Activated T-helper 17 cell treated with anti-CD3 and anti-CD28 coated beads, Interleukin-2, amount 50 U/mL, for 72 hours (primary cell): ENCODE results near the gene HOXD4. TPM values are rescaled to one million over a fixed set of nuclear protein-coding genes. Genes with fewer than 3 reads are reported as not detected.

ENCODE experiments used
- ATAC-seq: fragments of 150-1000 bp; cut with Tn5 transposase; replicated peaks from 2 replicates; pipeline ENCODE4 v1.10.0; 2021; ENCODE audit warnings: mild to moderate bottlenecking, moderate library complexity
- H3K27ac Mint-ChIP-seq: one replicate; pipeline ENCODE4 v1.8.0; 2022; ENCODE audit warnings: mixed read lengths
- H3K27me3 Mint-ChIP-seq: one replicate; pipeline ENCODE4 v1.8.0; 2022; ENCODE audit warnings: mixed read lengths
- H3K36me3 Mint-ChIP-seq: one replicate; pipeline ENCODE4 v1.8.0; 2022; ENCODE audit warnings: low read depth, mild to moderate bottlenecking, mixed read lengths
- H3K4me1 Mint-ChIP-seq: one replicate; pipeline ENCODE4 v1.8.0; 2022; ENCODE audit warnings: mixed read lengths
- H3K4me3 Mint-ChIP-seq: one replicate; pipeline ENCODE4 v1.8.0; 2022; ENCODE audit warnings: mild to moderate bottlenecking, mixed read lengths
- H3K9me3 Mint-ChIP-seq: one replicate; pipeline ENCODE4 v1.8.0; 2022; ENCODE audit warnings: mixed read lengths
- total RNA-seq, 2 donors: library from RNA; stranded (reverse); gene quantifications; one replicate each; pipeline ENCODE4 v1.2.3, GENCODE V29; 2022

Gene HOXD4
- total RNA-seq, 2 donors from 2014 or later: not detected

DNA sequence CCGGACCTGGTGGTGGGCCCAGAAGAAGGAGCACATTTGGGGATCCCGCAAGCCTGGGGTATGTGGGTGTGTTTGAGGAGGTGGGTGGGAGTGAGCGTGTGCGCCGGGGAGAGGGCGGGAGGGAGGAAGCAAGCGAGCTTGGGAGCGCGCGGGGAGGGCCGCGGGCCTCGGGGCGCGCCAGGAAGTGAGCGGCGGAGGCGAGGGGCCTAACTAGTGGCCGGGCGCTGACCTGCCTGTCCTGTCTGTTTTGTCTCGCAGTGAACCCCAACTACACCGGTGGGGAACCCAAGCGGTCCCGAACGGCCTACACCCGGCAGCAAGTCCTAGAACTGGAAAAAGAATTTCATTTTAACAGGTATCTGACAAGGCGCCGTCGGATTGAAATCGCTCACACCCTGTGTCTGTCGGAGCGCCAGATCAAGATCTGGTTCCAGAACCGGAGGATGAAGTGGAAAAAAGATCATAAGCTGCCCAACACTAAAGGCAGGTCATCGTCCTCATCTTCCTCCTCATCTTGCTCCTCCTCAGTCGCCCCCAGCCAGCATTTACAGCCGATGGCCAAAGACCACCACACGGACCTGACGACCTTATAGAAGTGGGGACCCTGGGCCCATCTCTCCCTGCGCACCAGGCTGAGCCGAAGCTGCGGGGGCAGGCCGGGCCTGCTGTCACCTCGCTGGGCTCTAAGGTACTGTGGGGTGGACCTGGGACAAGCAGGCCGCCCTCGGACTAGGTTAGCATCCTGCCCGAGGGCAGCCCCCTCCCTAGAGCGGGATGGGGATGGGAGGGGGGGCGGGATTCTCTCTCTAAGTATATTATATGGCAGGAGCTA, 1.2 kb downstream of the HOXD4 start:
- no peaks in the 10 kb centered on the region for H3K4me1 Mint-ChIP-seq
- H3K27me3 Mint-ChIP-seq: peaks cover 64% of the 10 kb centered on the region
- no peaks in the 10 kb centered on the region for H3K9me3 Mint-ChIP-seq
- H3K27ac Mint-ChIP-seq: no peak overlapping the region
- H3K4me3 Mint-ChIP-seq: no peak overlapping the region
- no peak for ATAC-seq
- H3K36me3 Mint-ChIP-seq: peaks cover 4% of the 10 kb centered on the region

DNA sequence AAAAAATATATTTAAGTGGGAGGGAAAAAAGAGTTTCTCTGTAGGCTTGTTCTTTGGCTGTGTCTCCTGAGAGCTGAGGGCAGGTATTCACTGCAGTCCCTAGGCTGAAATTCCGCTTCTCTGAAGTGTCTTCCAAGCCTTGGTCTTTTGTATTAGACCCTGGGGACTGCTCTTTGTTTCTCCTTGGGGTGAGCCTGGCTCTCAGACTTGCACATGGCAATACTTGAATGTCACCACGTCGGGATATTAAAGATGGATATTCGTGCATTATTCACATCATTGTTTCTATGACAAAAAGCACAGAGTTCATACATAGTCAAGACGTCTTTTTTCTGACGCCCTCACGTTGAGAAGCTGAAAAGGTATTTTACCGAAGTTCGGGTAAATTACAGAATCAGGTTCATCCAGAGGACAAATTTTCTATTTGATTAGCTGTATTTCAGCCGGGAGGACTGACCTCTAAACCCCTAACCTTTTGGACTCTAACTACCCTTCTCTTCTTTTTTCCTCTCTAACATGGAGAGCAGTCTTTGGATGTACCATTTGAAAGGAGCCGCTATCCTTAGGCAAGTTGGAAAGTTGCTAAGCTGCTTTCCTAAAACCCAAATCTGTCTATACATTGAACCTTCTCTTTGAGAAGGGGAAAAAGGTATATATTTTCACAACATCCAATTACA, 3.4 kb downstream of the HOXD4 start:
- H3K9me3 Mint-ChIP-seq: no peaks in the 10 kb centered on the region
- no peaks in the 10 kb centered on the region for H3K4me1 Mint-ChIP-seq

DNA sequence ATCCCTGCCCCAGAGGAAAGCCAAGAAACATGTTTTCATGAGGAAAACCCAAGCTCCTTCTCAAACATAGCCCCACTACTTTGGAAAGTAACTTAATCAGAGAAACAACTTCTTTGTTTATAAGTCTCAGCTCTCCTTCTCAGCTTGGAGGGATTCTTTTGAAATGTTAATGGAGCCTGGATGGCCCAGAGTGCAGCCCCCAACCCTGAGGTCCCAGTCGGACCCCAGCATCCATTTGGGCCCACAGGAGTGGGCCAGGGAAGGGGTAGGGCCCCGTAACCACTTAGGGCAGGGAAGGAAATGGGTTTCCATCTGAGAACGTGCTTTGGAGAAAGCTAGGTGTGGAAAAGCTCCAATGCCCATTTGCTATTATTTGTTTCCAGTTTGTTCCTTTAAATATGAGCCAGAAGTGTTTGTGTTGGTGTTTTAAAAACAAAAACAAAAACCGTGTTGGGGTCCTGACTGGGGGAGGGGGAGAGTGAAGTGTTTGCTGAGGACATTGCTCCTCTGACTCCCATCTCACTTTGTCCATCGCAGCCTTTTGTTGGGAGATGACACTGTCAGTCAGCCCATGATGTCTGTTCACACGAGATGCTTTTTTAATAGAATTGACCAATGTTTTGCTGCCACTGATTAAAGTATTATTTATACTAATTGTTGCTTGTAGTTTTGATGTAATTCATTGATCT, 4.2 kb downstream of the HOXD4 start:
- ATAC-seq: no peak
- Mint-ChIP-seq H3K36me3 (no peaks in the 10 kb centered on the region), H3K4me3 (no peak overlapping the region), H3K27ac (no peak overlapping the region), H3K4me1 (no peaks in the 10 kb centered on the region), H3K9me3 (no peaks in the 10 kb centered on the region), H3K27me3 (peaks cover 50% of the 10 kb centered on the region)

More for the DNA sequence above, 3.4 kb downstream of the HOXD4 start:
- peaks cover 4% of the 10 kb centered on the region for H3K36me3 Mint-ChIP-seq
- ATAC-seq: no peak
- H3K4me3 Mint-ChIP-seq: no peak overlapping the region
- H3K27me3 Mint-ChIP-seq: peaks cover 58% of the 10 kb centered on the region
- H3K27ac Mint-ChIP-seq: no peak overlapping the region

DNA sequence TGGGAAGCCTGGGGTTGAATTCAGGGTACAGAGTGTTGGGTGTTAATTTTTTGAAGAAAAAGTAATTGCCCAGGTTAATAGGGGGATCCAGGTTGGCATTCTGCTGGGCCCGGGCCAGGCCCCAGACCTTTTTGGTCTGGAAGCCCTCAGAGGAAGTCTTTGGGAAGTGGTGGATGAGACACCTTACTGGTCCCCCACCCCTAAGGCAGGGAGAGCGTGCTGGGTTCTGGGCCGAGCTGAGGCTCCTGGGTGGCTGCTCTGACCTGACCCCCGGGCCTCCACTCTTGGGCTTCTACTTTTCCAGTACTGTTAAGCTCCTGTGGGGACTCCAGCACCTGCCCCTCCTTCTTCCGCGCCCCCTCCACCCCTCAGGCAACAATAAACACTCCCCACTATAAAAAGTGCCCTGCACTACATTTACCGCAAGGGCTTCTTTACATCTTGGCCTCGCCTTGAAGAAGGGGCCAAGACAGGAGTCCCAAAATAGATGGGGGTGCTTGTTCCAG, 5.0 kb downstream of the HOXD4 start:
- peaks cover 48% of the 10 kb centered on the region for H3K27me3 Mint-ChIP-seq
- no peak overlapping the region for H3K4me3 Mint-ChIP-seq
- H3K36me3 Mint-ChIP-seq: peaks cover 4% of the 10 kb centered on the region
- H3K27ac Mint-ChIP-seq: no peak overlapping the region
- no peaks in the 10 kb centered on the region for H3K9me3 Mint-ChIP-seq
- H3K4me1 Mint-ChIP-seq: peaks cover 4% of the 10 kb centered on the region
- ATAC-seq: no peak

DNA sequence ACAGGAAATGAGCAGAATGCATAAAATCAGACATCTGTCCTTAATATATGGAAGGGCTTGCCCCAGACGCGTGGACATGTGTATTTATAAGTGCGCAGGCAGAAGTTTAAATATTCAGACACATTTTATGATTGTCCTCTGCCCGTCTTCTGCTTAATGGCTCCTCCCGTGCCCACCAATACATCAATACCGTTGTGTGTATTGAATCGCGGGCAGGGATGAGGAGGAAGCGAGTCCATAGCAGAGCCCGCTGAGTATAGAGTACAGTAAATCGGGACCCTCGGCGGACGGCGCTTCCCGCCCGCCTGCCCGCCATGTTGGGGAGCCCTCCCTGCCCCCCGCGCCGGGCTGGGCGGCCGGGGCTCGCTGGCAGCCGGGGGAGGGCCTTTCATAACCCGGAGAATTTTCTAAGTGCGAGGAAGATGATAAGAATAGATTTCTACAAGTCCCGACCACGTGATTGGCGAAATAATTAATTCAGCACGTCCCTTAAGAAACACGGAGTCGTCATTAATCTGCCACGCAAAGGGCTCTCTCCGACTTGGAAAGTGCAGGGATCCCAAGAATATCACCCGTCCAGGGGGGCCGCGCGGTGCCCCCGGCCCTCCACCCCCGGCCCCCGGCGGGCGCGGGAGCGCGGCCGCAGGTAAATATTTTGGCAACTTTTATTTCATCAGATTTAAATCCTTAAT, 5.6 kb downstream of the HOXD4 start, which contains the start of gene HOXD3:
Gene HOXD3 (plus strand): TSS at position 501 of the 692 bp plus-strand sequence. CDS start 11,808 bp downstream, outside the sequence.
- Mint-ChIP-seq H3K27ac (no peak within 1 kb of the TSS), H3K36me3 (peaks cover 6% of the 10 kb centered on the region), H3K4me1 (peaks cover 4% of the 10 kb centered on the region), H3K4me3 (no peak within 1 kb of the TSS), H3K9me3 (no peaks in the 10 kb centered on the region), H3K27me3 (peaks cover 53% of the 10 kb centered on the region)
- no peak for ATAC-seq

DNA sequence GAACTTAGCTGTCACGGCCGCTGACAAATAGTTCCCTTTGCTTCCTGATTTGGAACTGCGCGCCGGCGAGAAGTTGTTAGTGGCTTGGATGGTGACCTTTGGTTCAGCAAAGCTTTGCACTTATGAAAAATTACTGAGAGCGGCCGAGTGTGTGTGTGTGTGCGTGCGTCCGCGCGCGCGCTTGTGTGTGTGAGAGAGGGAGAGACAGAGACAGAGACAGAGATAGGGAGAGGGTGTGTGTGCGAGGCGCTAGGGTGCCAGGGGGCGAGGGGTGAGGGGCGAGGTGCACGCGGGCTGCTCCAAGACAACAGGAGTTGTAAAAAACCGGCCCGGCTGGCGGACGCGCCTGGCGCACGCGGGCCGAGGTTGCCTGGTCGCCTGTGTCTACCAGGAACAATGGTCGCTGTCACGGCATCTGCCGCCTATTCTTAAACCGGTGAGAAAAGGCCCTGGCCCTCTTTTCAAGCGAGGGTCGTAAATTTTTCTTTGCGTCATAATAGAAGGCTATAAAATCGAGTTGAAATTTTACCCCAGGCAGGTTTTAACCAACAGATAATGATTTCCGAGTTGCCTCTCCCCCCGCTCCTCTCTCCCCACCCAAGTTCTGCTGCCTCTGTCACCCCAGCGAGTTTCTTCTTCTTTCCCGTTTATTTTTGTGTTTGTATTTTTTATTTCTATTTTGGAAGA, 6.3 kb downstream of the HOXD4 start:
- peaks cover 58% of the 10 kb centered on the region for H3K27me3 Mint-ChIP-seq
- no peak for ATAC-seq
- no peaks in the 10 kb centered on the region for H3K9me3 Mint-ChIP-seq
- H3K36me3 Mint-ChIP-seq: peaks cover 6% of the 10 kb centered on the region
- H3K27ac Mint-ChIP-seq: no peak overlapping the region
- H3K4me3 Mint-ChIP-seq: no peak overlapping the region
- peaks cover 4% of the 10 kb centered on the region for H3K4me1 Mint-ChIP-seq

DNA sequence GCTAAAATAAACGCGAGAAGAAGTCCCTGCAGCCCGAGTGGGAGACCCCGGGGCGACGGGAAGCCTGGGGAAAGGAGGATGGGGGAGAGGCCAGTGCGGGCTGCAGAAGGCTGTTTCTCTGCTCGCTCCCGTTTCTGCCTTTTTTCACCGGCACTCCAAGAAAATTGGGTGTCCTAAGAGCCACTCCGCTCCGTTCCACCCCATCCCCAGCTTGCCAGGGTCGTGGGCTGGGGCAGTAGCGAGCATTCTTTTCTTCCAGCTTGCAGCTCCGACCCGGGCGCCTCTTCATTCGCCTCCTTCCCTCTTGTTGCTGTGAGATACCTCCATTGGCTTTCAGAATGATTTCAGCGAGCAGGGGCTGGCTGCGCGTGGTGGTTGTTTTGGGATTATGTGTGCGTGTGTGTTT, 6.8 kb downstream of the HOXD4 start:
- no peak overlapping the region for H3K4me3 Mint-ChIP-seq
- H3K4me1 Mint-ChIP-seq: peaks cover 4% of the 10 kb centered on the region
- H3K27ac Mint-ChIP-seq: no peak overlapping the region
- H3K36me3 Mint-ChIP-seq: peaks cover 6% of the 10 kb centered on the region
- no peak for ATAC-seq
- peaks cover 61% of the 10 kb centered on the region for H3K27me3 Mint-ChIP-seq
- no peaks in the 10 kb centered on the region for H3K9me3 Mint-ChIP-seq

DNA sequence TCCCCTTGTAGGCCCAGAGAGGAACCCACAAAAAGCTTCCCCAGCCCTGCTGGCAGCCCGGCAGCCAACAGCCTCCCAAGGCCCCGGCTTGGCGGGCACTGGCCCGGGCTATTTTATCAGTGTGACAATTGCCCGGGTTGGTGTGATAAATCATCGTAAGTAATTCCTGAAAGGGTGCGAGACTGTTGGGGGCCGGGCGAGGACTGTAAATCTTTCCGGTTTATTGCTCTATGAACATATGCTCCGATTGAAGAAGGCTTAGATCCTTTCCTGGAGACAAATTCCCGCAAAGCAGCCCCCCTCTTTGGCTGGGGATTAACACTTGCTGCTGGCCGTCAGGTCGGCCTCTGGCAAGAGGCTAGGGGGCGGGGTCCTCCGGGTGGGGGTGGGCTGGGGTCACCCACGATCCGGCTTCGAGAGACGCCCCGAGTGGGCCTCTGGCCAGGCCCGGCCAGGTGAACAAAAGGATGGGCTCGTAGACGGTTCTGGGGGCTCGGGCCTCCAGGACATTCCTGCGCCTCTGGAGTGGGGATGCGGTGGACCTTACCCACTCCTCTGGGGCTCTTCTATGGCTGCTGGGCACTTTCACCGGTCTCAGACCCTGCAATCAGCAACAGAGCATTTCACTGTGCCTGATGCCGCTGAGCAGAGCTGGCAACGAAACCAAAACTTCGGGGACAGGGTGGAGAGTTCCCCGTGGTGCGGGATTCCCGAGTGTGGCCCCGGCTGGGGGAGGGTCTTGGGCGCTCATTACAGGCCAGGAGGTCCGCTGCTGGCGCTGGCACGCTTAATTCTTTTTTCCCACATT, 7.7 kb downstream of the HOXD4 start:
- Mint-ChIP-seq H3K4me3 (no peak overlapping the region), H3K9me3 (peaks cover under 1% of the 10 kb centered on the region), H3K36me3 (peaks cover 6% of the 10 kb centered on the region), H3K27ac (no peak overlapping the region), H3K4me1 (peaks cover 4% of the 10 kb centered on the region), H3K27me3 (peaks cover 66% of the 10 kb centered on the region)
- no peak for ATAC-seq

DNA sequence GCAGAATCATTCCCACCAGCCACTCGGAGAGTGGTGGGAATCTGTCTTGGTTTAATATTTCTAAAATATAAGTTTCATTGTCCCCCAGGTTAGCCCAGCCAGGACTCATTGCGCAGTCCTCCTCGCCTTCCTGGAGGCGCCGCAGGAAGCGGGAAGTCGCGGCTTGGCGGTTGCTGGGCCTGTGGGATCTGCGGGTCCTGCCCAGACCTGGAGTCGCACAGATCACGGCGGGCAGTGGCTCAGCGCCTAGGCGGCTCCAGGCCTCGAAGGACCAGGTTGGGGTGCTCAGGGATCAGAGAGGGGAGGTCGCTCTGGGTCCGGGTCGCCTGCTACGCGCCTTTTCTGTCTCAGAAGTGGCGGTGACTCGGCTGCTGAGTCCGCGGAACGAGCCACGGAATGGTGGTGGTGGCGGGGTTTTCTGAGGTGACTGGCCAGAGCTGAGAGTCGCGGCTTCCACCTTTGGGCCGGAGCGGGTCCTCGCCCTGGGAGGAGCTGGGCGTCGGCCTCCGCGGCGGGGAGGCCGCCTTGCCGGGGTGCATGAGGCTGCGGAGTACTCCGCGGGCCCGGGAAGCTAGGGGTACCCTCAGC, 8.4 kb downstream of the HOXD4 start:
- ATAC-seq: no peak
- H3K27me3 Mint-ChIP-seq: peaks cover 63% of the 10 kb centered on the region
- H3K4me3 Mint-ChIP-seq: no peak overlapping the region
- peaks cover 4% of the 10 kb centered on the region for H3K4me1 Mint-ChIP-seq
- H3K9me3 Mint-ChIP-seq: peaks cover 3% of the 10 kb centered on the region
- H3K27ac Mint-ChIP-seq: no peak overlapping the region
- peaks cover 6% of the 10 kb centered on the region for H3K36me3 Mint-ChIP-seq

DNA sequence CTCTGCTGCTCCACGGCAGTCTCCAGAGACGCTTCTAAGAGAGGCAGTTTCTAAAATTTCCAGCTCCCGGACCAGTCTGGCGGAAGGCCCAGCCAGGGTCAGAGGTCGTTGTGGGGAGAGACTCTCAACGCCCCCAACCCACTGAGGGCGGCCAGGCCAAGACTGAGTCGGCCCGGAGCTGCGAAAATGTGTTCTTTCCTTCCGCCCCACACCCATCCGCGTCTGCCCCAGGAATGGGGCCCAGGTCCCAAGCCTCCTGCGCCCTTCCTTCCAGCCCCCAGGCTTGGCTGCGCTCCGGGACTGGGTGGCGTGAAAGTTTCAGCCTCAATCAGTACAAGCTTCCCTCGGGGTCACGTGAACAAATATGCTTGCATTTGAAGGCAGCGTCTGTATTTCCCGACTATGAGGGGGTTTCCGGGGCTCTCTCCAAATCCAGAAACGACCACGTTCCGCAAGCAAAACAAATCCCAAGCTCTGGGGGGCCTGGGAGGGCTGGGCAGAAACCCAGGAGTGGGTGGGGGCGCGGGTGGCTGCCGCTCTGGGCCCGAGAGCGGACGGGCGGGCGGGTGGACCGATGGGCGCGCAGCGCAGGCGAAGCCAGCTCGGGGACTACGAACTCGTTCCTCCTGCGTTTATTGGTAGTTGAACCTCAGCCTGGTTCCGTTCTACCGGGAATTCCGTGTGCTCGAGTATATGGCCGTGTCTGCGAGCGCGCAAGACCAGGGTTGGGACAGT, 9.1 kb downstream of the HOXD4 start:
- peaks cover 4% of the 10 kb centered on the region for H3K4me1 Mint-ChIP-seq
- H3K9me3 Mint-ChIP-seq: peaks cover 3% of the 10 kb centered on the region
- peaks cover 61% of the 10 kb centered on the region for H3K27me3 Mint-ChIP-seq
- H3K27ac Mint-ChIP-seq: no peak overlapping the region
- H3K4me3 Mint-ChIP-seq: no peak overlapping the region
- no peak for ATAC-seq
- H3K36me3 Mint-ChIP-seq: peaks cover 6% of the 10 kb centered on the region

DNA sequence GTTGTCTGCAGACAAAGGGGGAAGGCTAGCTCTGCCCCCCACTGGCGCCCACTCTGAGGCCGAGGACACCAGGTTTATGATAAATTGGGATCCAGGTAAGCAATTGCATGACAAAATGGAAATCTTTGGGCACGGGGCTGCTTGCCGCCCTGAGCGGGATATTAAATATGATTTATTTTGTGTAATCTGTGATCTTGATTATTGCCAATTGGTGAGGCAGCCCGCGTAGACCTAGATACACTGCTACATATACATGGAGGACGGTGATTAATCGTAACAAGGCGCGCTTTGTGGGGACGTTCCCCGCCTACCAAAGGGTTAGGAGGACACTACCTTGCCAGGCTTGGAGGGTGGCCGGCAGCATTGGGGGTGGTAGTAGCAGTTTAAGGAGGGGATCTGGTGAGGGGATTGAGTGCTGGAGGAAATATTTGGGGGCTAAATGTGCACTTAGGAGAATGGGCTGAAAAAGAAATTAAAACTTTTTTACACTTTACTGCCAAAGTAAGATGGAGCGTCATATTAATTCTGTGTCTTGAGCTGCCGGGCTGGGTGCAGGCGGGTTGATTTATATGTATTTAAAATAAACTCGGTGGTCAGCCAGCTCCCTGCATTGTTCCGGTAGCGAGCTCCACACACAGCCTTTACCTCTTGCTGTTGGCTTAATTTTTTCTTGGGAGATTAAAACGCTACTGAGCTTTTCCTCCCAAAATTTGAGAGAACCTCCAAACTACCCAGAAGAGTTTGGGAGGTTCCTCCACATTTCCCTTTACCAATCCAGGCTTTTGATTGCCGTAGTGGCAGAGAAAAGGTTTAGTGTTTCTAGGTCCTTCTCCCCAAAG, 9.9 kb downstream of the HOXD4 start:
- H3K4me1 Mint-ChIP-seq: peaks cover 4% of the 10 kb centered on the region
- H3K27me3 Mint-ChIP-seq: peaks cover 62% of the 10 kb centered on the region
- peaks cover 3% of the 10 kb centered on the region for H3K9me3 Mint-ChIP-seq
- H3K27ac Mint-ChIP-seq: no peak overlapping the region
- ATAC-seq: no peak
- peaks cover 6% of the 10 kb centered on the region for H3K36me3 Mint-ChIP-seq
- H3K4me3 Mint-ChIP-seq: no peak overlapping the region
